ENCODE measurements around the gene PRR35.

Gene PRR35

DNA sequence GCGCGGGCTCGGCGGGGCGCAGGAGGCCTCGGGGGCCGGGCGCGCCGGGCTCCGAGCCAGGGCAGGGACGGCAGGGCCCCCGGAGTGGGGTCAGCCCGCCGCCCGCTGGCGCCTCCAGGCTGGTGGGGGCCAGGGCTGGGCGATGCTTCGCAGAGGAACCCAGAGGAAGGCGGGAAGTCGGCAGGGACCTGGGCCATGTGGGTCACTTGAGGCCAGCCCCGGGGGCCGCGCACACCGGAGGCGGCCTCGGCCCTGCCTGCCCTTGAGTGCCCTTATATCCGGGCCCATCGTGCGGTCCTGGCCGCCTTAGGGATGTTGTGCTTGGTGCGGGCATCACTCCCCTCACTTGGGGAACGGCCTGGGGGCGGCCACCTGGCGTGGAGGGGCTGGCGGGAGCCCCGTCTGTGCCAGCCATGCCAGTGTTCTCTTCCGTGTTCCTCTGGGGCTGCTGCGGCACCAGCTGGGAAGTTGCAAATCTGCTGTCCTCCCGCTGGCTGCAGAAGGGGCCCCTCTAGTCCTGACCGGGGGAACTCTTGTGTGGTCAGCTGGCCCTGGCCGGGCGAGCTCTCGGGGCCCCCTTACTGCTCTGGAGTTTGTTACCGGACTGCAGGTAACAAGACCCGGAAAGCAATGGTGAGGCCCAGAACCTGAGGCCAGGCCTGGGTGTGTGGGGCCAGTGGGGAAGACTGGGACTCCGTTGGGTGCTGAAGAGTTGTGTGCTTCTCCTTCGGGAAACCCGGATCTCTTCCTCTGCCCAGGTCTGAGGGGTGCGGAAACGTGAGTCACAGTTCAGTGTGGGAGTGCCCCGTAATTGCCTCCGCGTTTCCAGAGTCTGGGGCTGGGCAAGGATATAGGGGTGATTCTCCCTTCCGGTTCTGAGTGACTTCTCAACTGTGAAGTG, 31.8 kb upstream of the PRR35 start:
- DNase-seq (ENCODE audit: low read depth) = no peak

DNA sequence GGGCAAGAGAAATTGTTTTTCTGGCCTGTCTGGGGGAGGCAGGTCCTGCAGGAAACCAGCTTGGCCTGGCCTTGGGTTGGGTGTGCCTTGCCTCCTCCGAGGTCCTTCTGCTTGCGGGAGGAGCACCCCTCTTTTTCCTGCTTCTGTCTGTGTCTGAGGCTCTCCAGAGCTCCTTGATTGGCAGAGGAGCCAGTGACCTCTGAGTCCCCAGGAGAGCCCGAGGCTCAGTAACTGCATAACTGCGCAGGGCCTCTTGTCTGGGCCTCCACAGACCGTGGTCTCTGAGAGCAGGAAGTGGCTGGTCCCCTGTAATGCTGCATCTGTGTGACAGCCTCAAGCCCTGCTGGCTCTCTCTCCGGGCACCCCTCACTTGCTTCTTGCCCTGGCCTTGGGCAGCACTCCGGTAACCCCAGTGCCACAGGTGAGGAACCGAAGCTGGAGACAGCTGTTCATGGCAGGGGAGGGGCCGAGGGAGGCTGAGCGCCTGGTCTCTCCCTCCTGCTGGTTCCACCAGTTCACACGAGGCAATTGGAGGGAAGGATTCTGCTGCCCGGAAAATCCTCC, 31.1 kb upstream of the PRR35 start:
- no peak for DNase-seq (ENCODE audit: low read depth)

DNA sequence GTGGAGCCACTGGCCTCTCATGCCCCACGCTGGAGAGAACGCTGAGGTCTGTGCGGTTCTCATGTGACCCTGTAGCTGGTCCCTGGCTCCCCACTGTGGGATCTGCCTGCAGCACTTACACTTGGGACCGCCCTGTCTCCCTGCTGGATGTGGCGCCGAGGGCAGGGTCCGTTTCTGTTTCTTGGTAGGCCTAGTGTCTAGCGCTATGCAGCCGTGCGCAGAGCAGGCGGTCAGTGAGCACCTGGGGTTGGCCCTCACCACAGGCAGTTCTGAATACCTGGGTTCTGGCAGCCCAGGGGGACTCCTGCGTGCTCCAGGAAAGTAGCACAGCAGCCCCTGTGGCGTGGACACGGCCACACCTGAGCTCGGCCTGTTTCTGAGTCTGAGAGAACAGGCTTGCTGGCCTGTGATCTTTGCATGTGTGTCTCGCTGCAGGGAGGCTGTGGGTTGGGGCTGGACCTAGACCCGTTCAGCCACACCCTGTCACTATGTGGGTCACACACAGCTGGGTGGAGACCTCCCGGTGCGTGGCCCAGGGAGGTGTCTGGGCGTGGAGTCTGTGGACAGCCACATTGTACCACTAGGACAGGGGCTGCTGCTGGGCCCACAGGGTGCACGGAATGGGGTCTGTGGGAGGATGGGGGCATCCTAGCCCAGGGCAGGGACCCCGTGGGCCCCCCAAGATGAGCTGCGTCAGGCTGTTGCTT, 29.9 kb upstream of the PRR35 start:
- no peak for DNase-seq (ENCODE audit: low read depth)

DNA sequence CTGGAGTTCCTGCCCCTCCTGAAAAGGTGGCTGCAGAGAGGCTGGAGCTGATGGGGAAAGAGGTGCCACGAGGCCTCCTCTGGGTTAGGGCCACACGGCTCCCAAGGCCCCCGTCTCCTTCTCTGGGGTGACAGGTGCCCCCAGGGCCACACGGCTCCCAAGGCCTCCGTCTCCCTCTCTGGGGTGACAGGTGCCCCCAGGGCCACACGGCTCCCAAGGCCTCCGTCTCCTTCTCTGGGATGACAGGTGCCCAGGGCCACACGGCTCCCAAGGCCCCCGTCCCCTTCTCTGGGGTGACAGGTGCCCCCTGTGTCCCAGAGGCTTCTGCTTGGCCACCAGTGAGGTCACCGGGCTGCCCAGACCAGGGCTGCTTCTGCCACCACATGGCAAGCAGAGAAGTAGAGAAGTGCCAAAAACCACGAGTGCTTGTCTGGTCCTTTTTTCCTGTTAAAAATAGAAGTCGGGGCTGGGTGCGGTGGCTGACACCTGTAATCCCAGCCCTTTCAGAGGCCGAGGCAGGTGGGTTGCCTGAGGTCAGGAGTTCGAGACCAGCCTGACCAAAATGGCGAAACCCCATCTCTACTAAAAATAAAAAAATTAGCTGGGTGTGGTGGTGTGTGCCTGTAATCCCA, 28.6 kb upstream of the PRR35 start:
- no peak for DNase-seq (ENCODE audit: low read depth)

DNA sequence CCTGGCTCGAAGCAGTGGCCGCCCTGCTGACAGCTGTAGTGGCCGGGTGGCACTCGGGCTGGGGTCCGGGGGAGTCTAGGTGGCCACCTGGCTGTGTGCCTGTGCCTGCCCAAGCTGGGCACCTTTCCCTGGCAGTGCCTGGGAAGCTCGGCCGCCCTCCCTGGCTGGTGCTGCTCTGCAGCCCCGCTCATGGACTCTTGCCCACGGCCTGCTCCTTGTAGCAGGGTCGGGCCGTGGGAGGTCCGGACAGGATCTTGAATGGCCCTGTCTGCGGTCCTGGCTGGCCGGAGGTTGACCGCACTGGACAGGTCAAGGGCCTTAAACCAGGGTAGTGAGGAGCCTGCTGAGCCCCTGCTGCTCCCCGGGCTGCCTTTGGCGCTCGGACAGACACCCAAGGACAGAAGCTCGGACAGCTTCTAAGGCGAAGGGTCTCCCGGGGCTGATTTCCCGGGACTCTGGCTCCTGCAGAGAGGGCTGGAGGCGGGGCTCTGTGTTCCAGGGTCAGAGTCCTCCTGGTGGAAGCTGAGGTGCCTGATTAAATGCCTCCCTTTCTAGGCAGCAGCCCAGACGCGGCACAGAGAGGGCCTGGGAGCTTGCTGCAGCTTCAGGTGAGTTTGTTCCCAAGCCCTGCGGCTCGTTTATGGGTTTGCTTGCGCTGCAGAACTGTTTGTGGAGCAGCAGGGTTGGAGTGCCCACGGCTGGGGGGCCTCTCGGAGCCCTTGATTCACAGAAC, 26.6 kb upstream of the PRR35 start:
- no peak for DNase-seq (ENCODE audit: low read depth)

DNA sequence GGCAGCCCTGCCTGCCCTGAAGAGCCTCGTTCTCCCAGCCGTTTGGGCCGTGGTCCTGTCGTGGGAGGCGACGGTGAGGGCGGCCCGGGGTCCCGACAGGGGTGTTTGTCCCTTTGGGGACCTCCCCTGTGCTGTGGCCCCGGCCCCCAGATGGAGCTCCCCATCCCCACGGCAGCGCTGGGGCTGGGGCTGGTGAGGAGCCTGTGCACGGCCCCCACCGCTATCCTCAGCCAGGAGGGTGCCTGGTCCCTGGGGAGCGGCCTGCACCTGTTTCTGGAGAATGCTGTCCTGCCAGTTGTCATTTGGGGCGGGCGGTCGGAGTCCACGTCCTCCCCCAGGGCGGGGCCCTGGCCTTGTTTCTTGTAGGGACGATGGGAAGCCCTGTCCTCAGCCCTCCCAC, 26.1 kb upstream of the PRR35 start:
- DNase-seq (ENCODE audit: low read depth) = no peak

DNA sequence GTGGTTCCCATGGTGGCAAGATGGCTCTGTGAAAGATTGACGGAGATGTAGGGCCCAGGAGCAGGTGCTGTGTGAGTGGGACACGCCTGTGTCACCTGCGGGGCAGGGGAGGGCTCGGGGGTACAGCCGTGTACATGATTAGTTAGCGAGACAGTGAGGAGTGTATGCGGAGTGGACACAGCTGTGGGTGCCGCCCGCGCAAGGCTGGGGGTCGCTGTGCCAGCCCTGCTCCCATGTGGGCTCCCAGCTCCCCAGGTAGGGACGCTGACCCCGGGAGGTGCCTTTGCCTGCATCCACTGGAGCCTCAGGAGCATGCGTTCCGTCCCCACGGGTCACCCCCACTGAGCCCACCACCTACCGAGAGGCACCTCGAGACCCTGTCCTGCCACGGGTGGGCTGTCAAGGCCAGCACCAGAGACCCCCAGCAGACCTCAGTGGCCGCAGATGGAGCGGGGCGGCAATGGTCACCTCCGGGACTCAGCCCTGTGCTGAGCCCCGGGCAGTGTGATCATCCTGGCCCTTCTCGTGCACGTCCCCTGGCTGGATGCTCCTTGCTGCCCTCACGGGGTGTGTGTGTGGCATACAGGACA, 25.2 kb upstream of the PRR35 start:
- DNase-seq (ENCODE audit: low read depth) = no peak

DNA sequence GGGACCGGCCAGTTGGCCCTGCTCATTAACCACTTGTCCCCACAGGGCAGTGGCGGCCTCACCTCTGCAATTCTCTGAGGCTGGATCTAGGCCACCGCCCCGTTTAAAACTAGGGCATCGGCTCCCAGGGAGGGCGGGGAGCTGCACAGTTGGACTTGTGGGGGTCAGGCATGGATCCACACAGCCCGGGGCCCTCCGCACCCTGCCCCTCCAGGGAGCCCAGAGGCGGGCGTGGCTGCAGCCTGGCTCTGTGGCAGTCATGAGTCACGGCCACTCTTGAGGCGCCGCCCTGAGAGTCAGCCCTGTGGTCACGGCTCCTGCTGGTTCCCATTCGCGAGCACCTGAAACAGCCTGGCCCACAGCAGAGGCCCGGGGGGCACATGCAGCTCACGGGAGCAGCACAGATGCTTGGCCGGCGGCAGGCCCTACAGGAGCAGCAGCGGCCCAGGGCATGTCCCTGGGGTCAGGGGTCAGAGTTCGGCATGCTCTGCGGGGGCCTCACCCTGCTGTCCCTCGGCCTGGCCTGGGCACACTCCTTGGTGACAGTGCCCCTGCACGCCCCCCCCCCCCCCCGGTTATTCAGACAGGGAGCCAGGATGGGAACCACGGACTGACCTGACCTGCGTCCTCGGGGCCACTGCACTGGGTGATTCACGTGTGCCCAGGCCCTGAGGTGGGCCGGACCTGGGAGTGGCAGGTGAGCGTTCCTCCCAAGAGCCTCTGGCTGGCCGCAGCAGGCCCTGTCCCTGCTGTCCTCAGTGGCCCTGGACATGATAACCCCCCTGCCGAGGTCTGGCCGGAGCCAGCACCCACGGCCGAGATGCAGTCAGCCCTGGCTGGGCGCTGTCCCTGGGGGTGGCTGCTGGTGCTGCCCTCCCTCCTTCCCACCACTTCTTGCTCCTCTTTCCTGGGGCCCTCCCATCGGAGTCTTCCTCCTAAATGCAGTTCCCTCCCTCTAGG, 24.5 kb upstream of the PRR35 start:
- no peak for DNase-seq (ENCODE audit: low read depth)

DNA sequence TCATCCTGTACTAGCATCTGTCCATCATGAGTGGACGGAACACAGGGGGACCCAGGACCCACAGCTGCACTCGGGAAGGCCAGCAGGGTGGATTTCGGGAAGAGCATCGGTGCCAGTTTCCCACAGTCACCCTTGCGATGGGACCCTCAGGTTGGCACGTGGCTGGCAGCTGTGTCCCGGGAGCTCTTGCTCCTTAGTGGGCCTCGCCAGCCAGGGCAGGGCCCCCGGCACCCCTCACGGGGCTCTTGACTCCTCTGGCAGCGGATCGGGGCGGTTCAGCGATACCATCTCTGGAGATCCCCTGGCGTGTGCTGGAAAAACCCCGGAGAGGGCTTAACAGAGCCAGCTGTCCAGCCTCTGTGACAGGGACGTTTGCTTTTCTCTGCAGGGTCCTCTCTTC, 23.4 kb upstream of the PRR35 start:
- DNase-seq (ENCODE audit: low read depth) = no peak

DNA sequence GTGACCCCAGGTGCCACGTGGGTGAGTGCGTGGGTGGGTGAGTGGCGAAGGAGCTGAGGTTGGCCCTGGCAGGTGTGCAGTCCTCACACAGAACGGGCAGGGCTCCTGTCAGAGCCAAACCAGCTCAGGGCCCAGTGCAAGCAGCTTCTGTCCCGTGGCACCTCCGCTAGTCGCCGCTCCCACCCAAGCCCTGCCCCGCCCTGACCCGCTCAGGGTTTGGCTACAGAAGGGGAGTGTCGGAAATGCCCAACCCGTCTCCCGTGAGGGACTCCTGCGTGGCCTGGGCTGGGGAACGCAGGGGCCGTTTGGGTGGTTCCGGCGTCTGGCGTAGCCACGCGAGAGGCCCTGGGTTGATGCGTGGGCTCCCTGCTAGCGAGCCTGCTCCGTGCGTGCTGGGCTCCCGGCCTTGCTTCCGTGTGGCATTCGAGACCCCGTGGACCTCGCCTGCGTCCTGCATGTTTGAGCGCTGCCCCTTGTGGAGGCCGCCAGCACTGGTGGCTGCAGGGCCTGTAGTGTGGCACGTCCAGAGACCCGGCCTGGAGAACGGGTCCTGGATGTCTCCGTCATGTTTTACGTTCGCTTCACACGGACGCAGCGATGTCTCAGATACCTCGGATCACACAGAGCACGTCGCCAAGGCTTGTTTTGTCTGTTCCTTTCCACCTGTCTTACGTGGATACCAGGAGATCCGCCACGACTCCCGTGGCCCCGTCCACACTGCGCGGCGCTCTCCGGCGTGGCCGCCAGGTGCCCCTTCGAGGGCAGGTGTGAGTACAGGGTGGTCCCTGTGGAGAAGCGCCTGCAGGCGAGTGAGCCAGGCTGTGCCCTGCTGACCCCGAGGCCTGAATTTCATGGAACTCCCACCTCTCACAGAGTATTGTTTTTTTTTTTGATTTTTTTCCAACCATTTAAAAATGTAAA, 22.5 kb upstream of the PRR35 start:
- no peak for DNase-seq (ENCODE audit: low read depth)

DNA sequence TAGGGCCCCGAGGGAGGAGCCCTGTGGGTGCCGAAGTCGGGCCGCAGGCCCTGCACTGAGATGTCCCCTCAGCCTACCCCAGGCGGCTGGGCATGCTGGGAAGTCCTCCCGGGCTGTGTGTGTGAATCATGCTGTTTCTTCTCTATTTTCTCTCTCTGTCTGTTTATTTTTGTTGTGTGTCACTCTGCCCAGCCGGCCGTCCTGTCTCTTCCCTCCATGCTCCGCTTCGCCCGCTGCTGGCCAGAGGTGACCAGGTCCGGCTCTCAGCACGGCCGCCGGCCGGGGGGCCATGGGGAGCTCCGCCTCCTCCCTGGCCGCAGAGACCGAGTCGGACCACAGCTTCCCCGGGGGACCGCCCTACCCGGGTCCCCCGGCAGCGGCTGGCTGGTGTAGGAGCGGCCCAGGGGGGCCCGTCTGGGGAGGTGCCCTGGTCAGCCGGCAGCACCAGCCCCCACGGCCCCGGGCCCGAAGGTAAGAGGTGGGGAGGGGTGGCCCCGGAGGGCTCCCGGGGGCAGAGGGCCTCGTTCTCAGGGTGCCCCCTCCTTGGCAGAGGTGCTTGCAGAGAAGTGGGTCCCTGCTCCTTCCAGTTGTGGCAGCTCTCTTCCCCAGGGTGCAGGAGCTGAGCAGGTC, 20.2 kb upstream of the PRR35 start:
- DNase-seq (ENCODE audit: low read depth) = no peak

DNA sequence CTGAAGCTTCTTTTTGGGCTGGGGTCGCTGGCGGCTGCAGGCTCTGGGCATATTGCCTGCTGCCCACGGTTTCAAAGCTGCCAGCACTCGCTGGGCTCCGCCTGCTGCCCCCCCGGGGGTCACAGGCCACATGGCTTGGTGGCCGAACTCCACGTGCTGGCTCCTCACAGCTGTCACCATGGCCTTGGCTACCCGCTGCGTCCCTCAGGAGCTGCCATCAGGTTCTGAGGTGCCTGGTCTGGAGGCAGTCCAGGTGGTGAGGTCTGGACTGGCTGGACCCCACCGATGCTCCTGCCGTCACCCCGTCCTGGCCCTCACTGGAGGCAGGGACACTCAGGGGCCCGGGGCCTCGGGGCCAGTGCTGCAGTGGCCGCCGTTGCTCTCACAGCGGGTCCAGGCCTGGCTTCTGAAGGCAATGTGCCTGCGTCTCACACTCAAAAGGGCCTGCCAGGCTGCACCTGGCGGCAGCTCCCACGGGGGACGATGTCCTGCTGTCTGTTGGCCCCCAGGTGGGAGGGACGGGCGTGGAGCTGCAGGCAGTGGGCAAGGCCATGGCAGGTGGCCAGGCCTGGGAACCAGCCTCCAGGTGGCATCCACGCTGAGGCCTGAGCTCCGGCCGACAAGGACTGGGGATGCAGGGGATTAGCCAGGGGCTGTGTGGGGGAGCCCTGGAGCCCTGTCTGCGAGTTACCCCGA, 19.4 kb upstream of the PRR35 start:
- DNase-seq (ENCODE audit: low read depth) = no peak

DNA sequence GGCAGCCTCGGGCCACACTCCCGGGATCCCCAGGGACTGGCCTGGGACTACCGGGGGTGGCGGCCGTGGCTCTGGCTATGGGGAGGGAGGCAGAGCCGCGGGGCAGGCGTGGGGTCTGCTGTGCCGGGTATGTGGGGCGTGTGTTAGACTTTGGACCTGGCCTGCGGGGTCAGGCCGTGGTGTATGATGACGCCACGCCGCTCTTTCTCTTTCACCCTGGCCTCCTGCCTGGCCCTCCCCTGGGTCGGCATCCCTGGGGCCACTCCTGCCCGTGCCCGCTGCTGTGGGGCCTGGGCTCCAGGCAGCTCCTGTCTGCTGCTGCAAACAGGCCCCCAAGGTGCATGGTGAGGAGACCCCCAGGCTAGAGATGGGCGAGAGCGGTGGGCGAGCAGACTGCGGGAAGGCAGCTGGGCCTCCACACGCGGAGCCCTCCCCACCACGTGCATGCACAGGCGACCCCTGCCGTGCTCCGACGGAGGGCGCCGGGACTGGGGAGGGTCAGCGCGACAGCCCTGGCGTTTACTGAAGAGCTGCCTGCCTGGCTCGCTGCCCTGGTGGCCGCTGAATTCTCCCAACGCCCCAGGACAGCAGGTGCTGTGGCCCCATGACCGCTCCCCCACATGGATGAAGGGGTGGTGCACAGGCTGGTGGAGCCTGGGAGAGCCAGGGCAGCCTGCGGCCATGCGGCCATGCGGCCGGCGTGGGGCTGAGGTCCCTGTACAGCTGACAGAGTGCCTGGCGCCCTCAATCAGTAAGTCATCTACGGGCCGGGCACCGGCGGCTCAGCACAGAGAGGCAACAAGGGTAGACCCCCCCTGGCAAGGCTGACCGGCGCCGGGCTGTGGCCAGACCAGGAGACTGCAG, 16.7 kb upstream of the PRR35 start:
- DNase-seq (ENCODE audit: low read depth) = no peak

DNA sequence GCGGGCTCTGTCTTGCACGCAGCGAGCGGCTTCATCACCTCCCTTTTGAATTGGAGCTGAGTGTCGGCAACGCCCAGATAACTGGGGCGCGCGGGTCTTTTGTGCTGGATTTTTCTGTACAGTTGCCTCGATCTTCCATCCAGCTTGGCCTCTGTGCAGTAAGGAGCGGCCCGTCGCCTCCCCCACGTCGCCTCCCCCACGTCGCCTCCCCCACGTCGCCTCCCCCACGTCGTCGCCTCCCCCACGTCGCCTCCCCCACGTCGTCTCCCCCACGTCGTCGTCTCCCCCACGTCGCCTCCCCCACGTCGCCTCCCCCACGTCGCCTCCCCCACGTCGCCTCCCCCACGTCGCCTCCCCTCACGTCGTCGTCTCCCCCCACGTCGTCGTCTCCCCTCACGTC, 15.7 kb upstream of the PRR35 start:
- DNase-seq (ENCODE audit: low read depth) = no peak

DNA sequence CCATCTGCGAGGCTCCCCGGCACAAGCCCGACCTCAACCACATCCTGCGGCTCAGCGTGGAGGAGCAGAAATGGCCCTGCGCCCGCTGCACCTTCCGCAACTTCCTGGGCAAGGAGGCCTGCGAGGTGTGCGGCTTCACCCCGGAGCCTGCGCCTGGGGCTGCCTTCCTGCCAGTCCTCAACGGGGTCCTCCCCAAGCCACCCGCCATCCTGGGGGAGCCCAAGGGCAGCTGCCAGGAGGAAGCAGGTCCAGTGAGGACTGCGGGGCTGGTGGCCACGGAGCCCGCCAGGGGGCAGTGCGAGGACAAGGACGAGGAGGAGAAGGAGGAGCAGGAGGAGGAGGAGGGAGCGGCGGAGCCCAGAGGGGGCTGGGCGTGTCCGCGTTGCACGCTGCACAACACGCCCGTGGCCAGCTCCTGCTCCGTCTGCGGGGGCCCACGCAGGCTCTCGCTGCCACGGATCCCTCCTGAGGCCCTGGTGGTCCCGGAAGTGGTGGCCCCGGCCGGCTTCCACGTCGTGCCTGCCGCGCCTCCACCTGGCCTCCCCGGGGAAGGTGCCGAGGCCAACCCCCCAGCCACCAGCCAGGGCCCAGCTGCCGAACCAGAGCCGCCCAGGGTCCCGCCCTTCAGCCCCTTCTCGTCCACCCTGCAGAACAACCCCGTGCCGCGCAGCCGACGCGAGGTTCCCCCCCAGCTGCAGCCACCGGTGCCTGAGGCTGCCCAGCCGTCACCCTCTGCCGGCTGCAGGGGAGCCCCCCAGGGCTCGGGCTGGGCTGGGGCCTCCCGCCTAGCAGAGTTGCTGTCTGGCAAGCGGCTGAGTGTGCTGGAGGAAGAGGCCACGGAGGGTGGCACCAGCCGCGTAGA, 13.1 kb upstream of the PRR35 start:
- DNase-seq (ENCODE audit: low read depth) = no peak

DNA sequence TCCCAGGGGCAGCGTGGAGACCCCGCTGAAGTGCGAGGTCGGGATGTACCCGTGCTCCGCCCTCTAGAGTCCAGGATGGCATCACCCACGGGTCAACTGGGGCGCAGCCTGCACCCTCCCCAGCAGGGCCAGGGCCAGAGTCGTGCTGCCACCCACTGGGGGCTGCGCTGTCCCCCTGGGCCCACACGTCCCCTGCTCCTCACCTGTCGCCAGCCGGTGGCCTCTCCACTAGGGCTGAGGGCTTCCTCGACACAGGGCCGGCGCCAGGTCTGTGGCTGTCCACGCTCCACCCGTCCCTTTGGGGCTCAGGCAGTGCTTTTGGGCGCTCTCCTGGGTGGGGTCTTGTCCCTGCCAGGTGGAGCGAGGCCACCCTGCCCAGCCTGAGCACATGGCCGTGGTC, 11.6 kb upstream of the PRR35 start:
- no peak for DNase-seq (ENCODE audit: low read depth)
